RWPE2 (cell line): Measurements from ENCODE around the gene OR9I1.

Source experiments
- ATAC-seq: fragments of 200-7000 bp; cut with Tn5 transposase; 3 replicates; pipeline ENCODE4 v1.9.1; 2021; ENCODE audit warnings: low read depth
- DNase-seq: peaks from one replicate; pipeline ENCODE4 v3.0.0-alpha.2; 2020; ENCODE audit warnings: low spot score
- H3K27ac ChIP-seq: fragments of 450-650 bp; 2 replicates; pipeline ENCODE4 v1.5.1; 2017; ENCODE audit warnings: mild to moderate bottlenecking; ENCODE audit not compliant: poor library complexity, severe bottlenecking
- H3K27me3 ChIP-seq: fragments of 250-450 bp; sonication (Bioruptor Pico); 2 replicates; pipeline ENCODE4 v1.5.1; 2021; ENCODE audit warnings: mild to moderate bottlenecking, moderate library complexity; ENCODE audit not compliant: insufficient read depth, poor library complexity, severe bottlenecking
- H3K36me3 ChIP-seq: fragments of 250-450 bp; sonication (Bioruptor Pico); 2 replicates; pipeline ENCODE4 v1.5.1; 2020; ENCODE audit warnings: low read depth, mild to moderate bottlenecking, moderate library complexity
- H3K4me1 ChIP-seq: fragments of 250-450 bp; sonication (Bioruptor Pico); 2 replicates; pipeline ENCODE4 v1.5.1; 2021; ENCODE audit warnings: mild to moderate bottlenecking, moderate library complexity; ENCODE audit not compliant: insufficient read depth, poor library complexity, severe bottlenecking
- H3K4me3 ChIP-seq: fragments of 250-450 bp; sonication (Bioruptor Pico); 2 replicates; pipeline ENCODE4 v1.5.1; 2021; ENCODE audit warnings: mild to moderate bottlenecking, moderate library complexity; ENCODE audit not compliant: severe bottlenecking
- H3K9me3 ChIP-seq: fragments of 250-450 bp; sonication (Bioruptor Pico); 2 replicates; pipeline ENCODE4 v1.5.1; 2021; ENCODE audit warnings: mild to moderate bottlenecking, moderate library complexity; ENCODE audit not compliant: severe bottlenecking
- CTCF ChIP-seq: fragments of 450-650 bp; IDR thresholded peaks from one replicate; pipeline ENCODE4 v1.5.1; 2017; ENCODE audit warnings: mild to moderate bottlenecking, moderate library complexity; ENCODE audit not compliant: poor library complexity, severe bottlenecking

Gene OR9I1

GRCh38 chr11:58125469-58125868 lies at the start of gene OR9I1:
TSS of gene OR9I1 (minus strand) at chr11:58125530. CDS start at chr11:58119444, 6,086 bp downstream.
- H3K9me3 ChIP-seq: no peaks in the 10 kb centered on the region
- H3K27me3 ChIP-seq: no peaks in the 10 kb centered on the region
- ATAC-seq: no peak; the same call in 2 of the 3 replicates
- H3K4me3 ChIP-seq: no peak within 1 kb of the TSS
- no peak for DNase-seq
- no peak within 1 kb of the TSS for H3K27ac ChIP-seq
- no peak for TF ChIP-seq CTCF
- no peaks in the 10 kb centered on the region for H3K4me1 ChIP-seq
- H3K36me3 ChIP-seq: no peaks in the 10 kb centered on the region

- DNase-seq: no peak
- H3K27ac ChIP-seq: no peak overlapping the region
- no peak for TF ChIP-seq CTCF
Observed at GRCh38 chr11:58165504-58166106, 40.3 kb upstream of the OR9I1 start.

GRCh38 chr11:58164990-58165389 lies 39.7 kb upstream of the OR9I1 start:
- H3K9me3 ChIP-seq: no peaks in the 10 kb centered on the region
- no peak overlapping the region for H3K27ac ChIP-seq
- TF ChIP-seq CTCF: no peak
- no peaks in the 10 kb centered on the region for H3K27me3 ChIP-seq
- ATAC-seq (no peak), DNase-seq (no peak)
- H3K4me1 ChIP-seq: no peaks in the 10 kb centered on the region
- no peak overlapping the region for H3K4me3 ChIP-seq
- H3K36me3 ChIP-seq: no peaks in the 10 kb centered on the region

More at GRCh38 chr11:58165504-58166106, 40.3 kb upstream of the OR9I1 start:
- Histone ChIP-seq H3K4me1 (no peaks in the 10 kb centered on the region), H3K4me3 (no peak overlapping the region), H3K36me3 (no peaks in the 10 kb centered on the region), H3K27me3 (no peaks in the 10 kb centered on the region), H3K9me3 (no peaks in the 10 kb centered on the region)
- ATAC-seq: no peak

GRCh38 chr11:58164389-58164788 lies 39.1 kb upstream of the OR9I1 start:
- H3K4me1 ChIP-seq: no peaks in the 10 kb centered on the region
- no peaks in the 10 kb centered on the region for H3K27me3 ChIP-seq
- no peak for DNase-seq
- no peak for TF ChIP-seq CTCF
- no peaks in the 10 kb centered on the region for H3K9me3 ChIP-seq
- no peak overlapping the region for H3K27ac ChIP-seq
- no peaks in the 10 kb centered on the region for H3K36me3 ChIP-seq
- no peak overlapping the region for H3K4me3 ChIP-seq
- ATAC-seq: no peak

- H3K27ac ChIP-seq: no peak overlapping the region
- no peak for TF ChIP-seq CTCF
- H3K4me1 ChIP-seq: no peaks in the 10 kb centered on the region
- no peaks in the 10 kb centered on the region for H3K27me3 ChIP-seq
- no peak for ATAC-seq
- H3K9me3 ChIP-seq: no peaks in the 10 kb centered on the region
- no peak for DNase-seq
- no peaks in the 10 kb centered on the region for H3K36me3 ChIP-seq
- H3K4me3 ChIP-seq: no peak overlapping the region
Observed at GRCh38 chr11:58152781-58153180, 27.5 kb upstream of the OR9I1 start.
